ENCODE measurements around the gene C6orf136. TPM values are rescaled to one million over a fixed set of nuclear protein-coding genes. Genes with fewer than 3 reads are reported as not detected.

The C6orf136 gene
- total and polyA plus RNA-seq, 9 of the 15 experiments (the other 6 are each of a cell fraction or from before 2014, with no cell fraction given): 14.1 to 63.1 (median 18.4) TPM

GRCh38 chr6:30617565-30618269 lies 29.2 kb upstream of the C6orf136 start, which contains the start of gene MRPS18B (continued):
- TF ChIP-seq ARID4B (CRISPR knock-in tag; IDR thresholded peaks at IDR 0.05) (peak; percentile 99), TGIF2 (CRISPR knock-in tag; IDR thresholded peaks at IDR 0.05) (no peak; the same call in 1 of the 2 replicates), PTBP1 (IDR thresholded peaks at IDR 0.05; ENCODE audit: low read depth, low read length) (no peak), ZNF668 (CRISPR knock-in tag; IDR thresholded peaks at IDR 0.05) (0 out of 2 replicates have a peak, but pooled peaks have one; percentile 12), EP300 (IDR thresholded peaks at IDR 0.05; ENCODE audit: low read length) (no peak; the same call in 1 of the 2 replicates), ASH1L (IDR thresholded peaks at IDR 0.05; ENCODE audit: borderline replicate concordance, low read depth, partially characterized antibody) (no peak), NRF1 (conservative IDR thresholded peaks at IDR 0.05 in 1 of 2, IDR thresholded peaks at IDR 0.05 in 1 of 2) (peak; percentile 99 to 100), ZNF584 (CRISPR knock-in tag; IDR thresholded peaks at IDR 0.05; ENCODE audit: low read depth) (peak; percentile 68; the same call in 1 of the 2 replicates), ZNF586 (CRISPR knock-in tag; conservative IDR thresholded peaks at IDR 0.05) (no peak), SMAD2 (IDR thresholded peaks at IDR 0.05; ENCODE audit: low read depth, low read length) (no peak), ZBTB12 (CRISPR knock-in tag; IDR thresholded peaks at IDR 0.05) (no peak; the same call in 1 of the 2 replicates), SIN3B (IDR thresholded peaks at IDR 0.05; ENCODE audit: low read depth) (peak; percentile 81; the same call in 1 of the 2 replicates), WHSC1 (IDR thresholded peaks at IDR 0.05; ENCODE audit: low read length) (no peak), E2F4 (CRISPR knock-in tag; IDR thresholded peaks at IDR 0.05; ENCODE audit: low read depth) (no peak), PRDM10 (IDR thresholded peaks at IDR 0.05; ENCODE audit: partially characterized antibody) (peak; percentile 77)

Data from K562 (cell line).